RWPE2 (cell line): ENCODE results near the gene PRMT7.
A peak's percentile ranks its signal among the peaks of the same experiment; 100 is the strongest.
"Not testable (repeated sequence)": the region's sequence is repeated elsewhere in the genome, so short reads cannot be mapped to it uniquely, and the experiment has no call there.

Experiments
- ATAC-seq: fragments of 200-7000 bp; cut with Tn5 transposase; 3 replicates; pipeline ENCODE4 v1.9.1; 2021; ENCODE audit warnings: low read depth
- DNase-seq: peaks from one replicate; pipeline ENCODE4 v3.0.0-alpha.2; 2020; ENCODE audit warnings: low spot score
- H3K27ac ChIP-seq: fragments of 450-650 bp; 2 replicates; pipeline ENCODE4 v1.5.1; 2017; ENCODE audit warnings: mild to moderate bottlenecking; ENCODE audit not compliant: poor library complexity, severe bottlenecking
- H3K27me3 ChIP-seq: fragments of 250-450 bp; sonication (Bioruptor Pico); 2 replicates; pipeline ENCODE4 v1.5.1; 2021; ENCODE audit warnings: mild to moderate bottlenecking, moderate library complexity; ENCODE audit not compliant: insufficient read depth, poor library complexity, severe bottlenecking
- H3K36me3 ChIP-seq: fragments of 250-450 bp; sonication (Bioruptor Pico); 2 replicates; pipeline ENCODE4 v1.5.1; 2020; ENCODE audit warnings: low read depth, mild to moderate bottlenecking, moderate library complexity
- H3K4me1 ChIP-seq: fragments of 250-450 bp; sonication (Bioruptor Pico); 2 replicates; pipeline ENCODE4 v1.5.1; 2021; ENCODE audit warnings: mild to moderate bottlenecking, moderate library complexity; ENCODE audit not compliant: insufficient read depth, poor library complexity, severe bottlenecking
- H3K4me3 ChIP-seq: fragments of 250-450 bp; sonication (Bioruptor Pico); 2 replicates; pipeline ENCODE4 v1.5.1; 2021; ENCODE audit warnings: mild to moderate bottlenecking, moderate library complexity; ENCODE audit not compliant: severe bottlenecking
- H3K9me3 ChIP-seq: fragments of 250-450 bp; sonication (Bioruptor Pico); 2 replicates; pipeline ENCODE4 v1.5.1; 2021; ENCODE audit warnings: mild to moderate bottlenecking, moderate library complexity; ENCODE audit not compliant: severe bottlenecking
- TF ChIP-seq, protein P1 (sequence below): fragments of 450-650 bp; IDR thresholded peaks from one replicate; pipeline ENCODE4 v1.5.1; 2017; ENCODE audit warnings: mild to moderate bottlenecking, moderate library complexity; ENCODE audit not compliant: poor library complexity, severe bottlenecking

PRMT7 gene

DNA sequence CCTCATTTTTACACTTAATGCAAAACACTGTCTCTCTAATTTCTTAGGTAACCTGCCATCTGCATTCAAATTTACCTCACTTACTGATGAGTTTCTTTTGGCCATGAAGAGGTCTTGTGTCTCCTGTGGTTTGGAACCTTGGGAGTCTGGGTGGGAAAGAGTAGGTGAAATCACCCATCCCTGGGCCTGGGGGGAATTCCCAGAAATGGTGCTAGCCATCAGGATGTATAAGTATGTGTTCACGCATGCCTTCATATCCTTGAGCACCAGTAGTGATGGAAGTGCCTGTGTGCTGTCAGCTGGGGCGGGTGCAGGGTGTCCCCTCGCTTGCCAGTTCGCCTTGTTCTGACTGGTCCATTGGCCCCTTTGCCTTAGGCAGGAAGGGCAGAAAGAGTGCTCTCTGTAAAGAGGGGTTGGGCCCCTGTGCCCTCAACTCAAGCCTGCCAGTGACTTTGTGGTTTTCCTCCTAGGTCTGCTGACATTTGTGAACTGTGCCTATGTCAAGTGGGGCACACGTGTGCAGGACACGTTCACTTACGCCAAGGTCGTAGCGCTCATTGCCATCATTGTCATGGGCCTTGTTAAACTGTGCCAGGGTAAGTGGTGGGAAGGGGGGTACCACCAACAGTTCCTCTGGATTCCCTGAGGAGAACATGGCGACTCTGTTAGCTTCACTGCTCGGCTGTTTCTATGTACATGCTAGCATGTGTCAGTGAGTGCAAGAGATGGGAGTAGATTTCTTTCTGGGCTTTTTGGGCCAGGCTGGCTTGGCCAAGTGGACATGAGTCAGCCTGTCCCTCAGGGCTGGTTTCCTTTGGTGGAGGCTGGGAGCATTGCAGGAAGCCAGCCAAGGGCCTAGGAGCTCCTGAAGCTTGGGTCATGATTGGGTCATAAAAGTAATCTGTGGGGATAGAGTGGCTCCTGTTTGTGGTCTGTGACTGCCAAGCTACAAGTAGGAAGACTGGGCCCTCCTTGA lies 23.3 kb upstream of the PRMT7 start:
- H3K27me3 ChIP-seq = no peaks in the 10 kb centered on the region
- no peak overlapping the region for H3K27ac ChIP-seq
- TF ChIP-seq, protein P1, sequence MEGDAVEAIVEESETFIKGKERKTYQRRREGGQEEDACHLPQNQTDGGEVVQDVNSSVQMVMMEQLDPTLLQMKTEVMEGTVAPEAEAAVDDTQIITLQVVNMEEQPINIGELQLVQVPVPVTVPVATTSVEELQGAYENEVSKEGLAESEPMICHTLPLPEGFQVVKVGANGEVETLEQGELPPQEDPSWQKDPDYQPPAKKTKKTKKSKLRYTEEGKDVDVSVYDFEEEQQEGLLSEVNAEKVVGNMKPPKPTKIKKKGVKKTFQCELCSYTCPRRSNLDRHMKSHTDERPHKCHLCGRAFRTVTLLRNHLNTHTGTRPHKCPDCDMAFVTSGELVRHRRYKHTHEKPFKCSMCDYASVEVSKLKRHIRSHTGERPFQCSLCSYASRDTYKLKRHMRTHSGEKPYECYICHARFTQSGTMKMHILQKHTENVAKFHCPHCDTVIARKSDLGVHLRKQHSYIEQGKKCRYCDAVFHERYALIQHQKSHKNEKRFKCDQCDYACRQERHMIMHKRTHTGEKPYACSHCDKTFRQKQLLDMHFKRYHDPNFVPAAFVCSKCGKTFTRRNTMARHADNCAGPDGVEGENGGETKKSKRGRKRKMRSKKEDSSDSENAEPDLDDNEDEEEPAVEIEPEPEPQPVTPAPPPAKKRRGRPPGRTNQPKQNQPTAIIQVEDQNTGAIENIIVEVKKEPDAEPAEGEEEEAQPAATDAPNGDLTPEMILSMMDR = no peak
- H3K4me3 ChIP-seq = no peak overlapping the region
- H3K36me3 ChIP-seq = peaks cover 53% of the 10 kb centered on the region
- H3K4me1 ChIP-seq = no peaks in the 10 kb centered on the region
- DNase-seq (no peak), ATAC-seq (peak; percentile 78)
- no peaks in the 10 kb centered on the region for H3K9me3 ChIP-seq

- TF ChIP-seq, protein P1 = no peak
- no peaks in the 10 kb centered on the region for H3K4me1 ChIP-seq
- DNase-seq = no peak
These were observed 22.6 kb upstream of the PRMT7 start for GRCh38 chr16:68288252-68288650.

GRCh38 chr16:68288796-68289195 lies 22.0 kb upstream of the PRMT7 start:
- ATAC-seq, H3K27ac ChIP-seq, H3K27me3 ChIP-seq, H3K4me1 ChIP-seq, H3K9me3 ChIP-seq, DNase-seq, H3K4me3 ChIP-seq: not testable (repeated sequence)
- H3K36me3 ChIP-seq = peaks cover 63% of the 10 kb centered on the region

More at GRCh38 chr16:68288252-68288650, 22.6 kb upstream of the PRMT7 start:
- no peak overlapping the region for H3K27ac ChIP-seq
- H3K4me3 ChIP-seq = no peak overlapping the region
- H3K36me3 ChIP-seq = peaks cover 60% of the 10 kb centered on the region
- H3K27me3 ChIP-seq = no peaks in the 10 kb centered on the region
- ATAC-seq = no peak
- no peaks in the 10 kb centered on the region for H3K9me3 ChIP-seq

- no peak for ATAC-seq
- Histone ChIP-seq H3K36me3 (peaks cover 67% of the 10 kb centered on the region), H3K9me3 (no peaks in the 10 kb centered on the region), H3K4me1 (no peaks in the 10 kb centered on the region), H3K27me3 (no peaks in the 10 kb centered on the region), H3K4me3 (no peak overlapping the region), H3K27ac (no peak overlapping the region)
- TF ChIP-seq, protein P1 = no peak
- no peak for DNase-seq
These were observed 21.6 kb upstream of the PRMT7 start for GRCh38 chr16:68289202-68289601.

- H3K27me3 ChIP-seq = no peaks in the 10 kb centered on the region
- peaks cover 73% of the 10 kb centered on the region for H3K36me3 ChIP-seq
- H3K27ac ChIP-seq = no peak overlapping the region
- H3K4me3 ChIP-seq = no peak overlapping the region
- no peak for DNase-seq
- TF ChIP-seq, protein P1 = no peak
- ATAC-seq = no peak
- H3K9me3 ChIP-seq = no peaks in the 10 kb centered on the region
- no peaks in the 10 kb centered on the region for H3K4me1 ChIP-seq
These were observed 21.0 kb upstream of the PRMT7 start for GRCh38 chr16:68289621-68290329.
